Esophagus muscularis mucosa (tissue), 4 donors: Measurements from ENCODE around the gene SLC38A2. TPM values are rescaled to one million over a fixed set of nuclear protein-coding genes. Genes with fewer than 3 reads are reported as not detected.
"Not testable (repeated sequence)": the region's sequence is repeated elsewhere in the genome, so short reads cannot be mapped to it uniquely, and the experiment has no call there.

Experiments
- DNase-seq: peaks from one replicate; pipeline ENCODE4 v3.0.0-alpha.2; 2017; ENCODE audit errors: extremely low spot score
- H3K27ac ChIP-seq, 4 donors: fragments of 200-600 bp; sonication (generic); replicated peaks in 1 of 4; 1 replicate in 3 of 4; 2 replicates in 1 of 4; pipeline ENCODE4 v1.5.1; 2016 to 2019; ENCODE audit warnings: mild to moderate bottlenecking in 1 of 4
- H3K27me3 ChIP-seq, 4 donors: fragments of 200-600 bp; sonication (generic); one replicate each; pipeline versions ENCODE4 v1.5.1 to v1.6.0; 2016 to 2019
- H3K36me3 ChIP-seq, 4 donors: fragments of 200-600 bp; sonication (generic); one replicate each; pipeline ENCODE4 v1.5.1; 2016 to 2019
- H3K4me1 ChIP-seq, 4 donors: fragments of 200-600 bp; sonication (generic); one replicate each; pipeline ENCODE4 v1.5.1; 2016 to 2019
- H3K4me3 ChIP-seq, 4 donors: fragments of 200-600 bp; sonication (generic); 1 replicate in 2 of 4; 2 replicates in 2 of 4; pipeline ENCODE4 v1.5.1; 2016 to 2019; ENCODE audit warnings: mild to moderate bottlenecking in 4 of 4, moderate library complexity in 1 of 4
- H3K9me3 ChIP-seq, 4 donors: fragments of 200-600 bp; sonication (generic); 1 replicate in 3 of 4; 2 replicates in 1 of 4; pipeline ENCODE4 v1.5.1; 2016 to 2019
- EP300 ChIP-seq: sonication (generic); formaldehyde crosslinking; IDR thresholded peaks from one replicate; pipeline ENCODE4 v1.6.1; 2017; ENCODE audit warnings: antibody characterized with exemption
- POLR2A ChIP-seq: fragments of 450-650 bp; IDR thresholded peaks from one replicate; pipeline ENCODE4 v1.6.1; 2017; ENCODE audit warnings: antibody characterized with exemption, moderate library complexity, mild to moderate bottlenecking, low read depth
- POLR2AphosphoS5 ChIP-seq, 2 donors: sonication (generic); formaldehyde crosslinking; IDR thresholded peaks; one replicate each; pipeline ENCODE4 v1.6.1; 2017; ENCODE audit warnings: antibody characterized with exemption in 2 of 2
- WGBS: methylation state at CpG from one replicate; pipeline ENCODE4 v1.1.5; 2018; 5-methylcytosine and 5-hydroxymethylcytosine counted together
- intact Hi-C: fragments of 100-400 bp; cut with DNase I; formaldehyde crosslinking; loops from one replicate; pipeline ENCODE4 v1.15.1; 2023
- total RNA-seq, 4 donors: library from RNA; depleted of rRNA; stranded (reverse); fragments of >200 nt; gene quantifications; one replicate each; pipeline versions ENCODE4 v1.1.0 to v1.2.1, GENCODE V29; 2016
- TF ChIP-seq, protein P1 (sequence below), 3 experiments: fragments of 200-600 bp in 2 of 3; fragments of 450-650 bp in 1 of 3; sonication (generic) in 2 of 3; IDR thresholded peaks; one replicate each; pipeline ENCODE4 v1.5.1; 2017 to 2019; ENCODE audit warnings: antibody characterized with exemption in 3 of 3, mild to moderate bottlenecking in 2 of 3, moderate library complexity in 1 of 3

The SLC38A2 gene
- total RNA-seq, 4 donors from 2014 or later = 177 to 241 (median 225) TPM

- H3K4me1 ChIP-seq = peaks cover 27 to 32% (median 30%) of the 10 kb centered on the region in 4 donors
- TF ChIP-seq POLR2A = no peak
- no peak for TF ChIP-seq EP300
- TF ChIP-seq, protein P1, sequence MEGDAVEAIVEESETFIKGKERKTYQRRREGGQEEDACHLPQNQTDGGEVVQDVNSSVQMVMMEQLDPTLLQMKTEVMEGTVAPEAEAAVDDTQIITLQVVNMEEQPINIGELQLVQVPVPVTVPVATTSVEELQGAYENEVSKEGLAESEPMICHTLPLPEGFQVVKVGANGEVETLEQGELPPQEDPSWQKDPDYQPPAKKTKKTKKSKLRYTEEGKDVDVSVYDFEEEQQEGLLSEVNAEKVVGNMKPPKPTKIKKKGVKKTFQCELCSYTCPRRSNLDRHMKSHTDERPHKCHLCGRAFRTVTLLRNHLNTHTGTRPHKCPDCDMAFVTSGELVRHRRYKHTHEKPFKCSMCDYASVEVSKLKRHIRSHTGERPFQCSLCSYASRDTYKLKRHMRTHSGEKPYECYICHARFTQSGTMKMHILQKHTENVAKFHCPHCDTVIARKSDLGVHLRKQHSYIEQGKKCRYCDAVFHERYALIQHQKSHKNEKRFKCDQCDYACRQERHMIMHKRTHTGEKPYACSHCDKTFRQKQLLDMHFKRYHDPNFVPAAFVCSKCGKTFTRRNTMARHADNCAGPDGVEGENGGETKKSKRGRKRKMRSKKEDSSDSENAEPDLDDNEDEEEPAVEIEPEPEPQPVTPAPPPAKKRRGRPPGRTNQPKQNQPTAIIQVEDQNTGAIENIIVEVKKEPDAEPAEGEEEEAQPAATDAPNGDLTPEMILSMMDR (IDR thresholded peaks at IDR 0.05) = no peak
- TF ChIP-seq POLR2AphosphoS5 (IDR thresholded peaks at IDR 0.05) = no peak
- intact Hi-C loops = no loop called here
- H3K27me3 ChIP-seq = no peaks in the 10 kb centered on the region
- H3K36me3 ChIP-seq = no peaks in the 10 kb centered on the region
- no peak for DNase-seq
- no peaks in the 10 kb centered on the region for H3K9me3 ChIP-seq
- no peak overlapping the region for H3K4me3 ChIP-seq
- 45% methylated on average over 3 of the region's 3 CpGs for WGBS
- H3K27ac ChIP-seq = peak overlapping the region; percentile 1 to 65 (median 52)
Observed at GRCh38 chr12:46402941-46403718, 30.6 kb upstream of the SLC38A2 start.

DNA sequence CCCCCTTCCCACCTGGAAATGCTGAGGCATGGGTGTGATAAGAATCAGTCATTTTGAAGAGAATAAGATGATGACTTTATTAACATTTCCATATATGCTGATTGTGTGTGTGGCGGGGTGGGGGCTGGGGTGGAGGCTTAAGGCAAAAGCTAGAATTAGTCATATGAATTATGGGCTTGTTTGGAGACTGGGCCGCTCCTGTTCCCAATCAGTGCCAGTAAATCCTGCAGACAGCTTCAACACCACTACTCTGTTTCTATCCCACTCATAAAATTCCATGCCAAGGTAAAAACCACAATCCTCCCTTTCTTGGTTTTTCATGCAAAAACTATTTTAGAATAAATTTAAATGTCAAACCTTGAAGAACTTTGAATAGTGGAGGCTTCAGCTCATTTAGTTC is 29.9 kb upstream of the SLC38A2 start:
- Histone ChIP-seq H3K27ac (peak overlapping the region; percentile 1 to 65 (median 52)), H3K27me3 (no peaks in the 10 kb centered on the region), H3K9me3 (no peaks in the 10 kb centered on the region), H3K4me3 (no peak overlapping the region), H3K36me3 (no peaks in the 10 kb centered on the region), H3K4me1 (peaks cover 27 to 31% (median 30%) of the 10 kb centered on the region in 4 donors)
- intact Hi-C loops = no loop called here
- WGBS = 34% methylated on average over 2 of the region's 2 CpGs
- no peak for TF ChIP-seq POLR2AphosphoS5 (IDR thresholded peaks at IDR 0.05)
- DNase-seq = no peak

DNA sequence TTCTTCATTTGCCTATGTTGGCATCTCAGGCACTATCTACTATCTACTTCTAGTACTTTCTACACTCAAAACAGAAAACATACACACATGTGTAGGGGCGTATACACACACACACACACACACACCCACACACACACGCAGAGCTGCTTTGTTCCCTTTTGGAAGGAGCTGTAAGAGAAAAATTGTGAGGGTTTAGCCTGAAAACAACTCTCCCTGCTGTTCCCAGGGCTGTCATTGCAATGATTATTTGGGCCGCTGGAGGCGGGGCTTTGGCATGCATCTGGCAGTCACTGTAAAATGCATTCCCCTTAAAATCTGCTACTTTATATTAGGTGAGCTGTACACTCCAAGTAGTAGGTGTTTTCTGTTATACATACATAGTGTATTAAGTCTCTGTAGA is 29.1 kb upstream of the SLC38A2 start:
- H3K27me3 ChIP-seq = no peaks in the 10 kb centered on the region
- 25% methylated on average over 4 of the region's 4 CpGs for WGBS
- TF ChIP-seq, protein P1 (IDR thresholded peaks at IDR 0.05) = peak in 2 of 3 experiments; percentile 13 to 47
- TF ChIP-seq POLR2AphosphoS5 (IDR thresholded peaks at IDR 0.05) = no peak
- H3K4me1 ChIP-seq = peaks cover 27 to 31% (median 30%) of the 10 kb centered on the region in 4 donors
- H3K27ac ChIP-seq = peak overlapping the region in 3 of 4 donors; percentile 49 to 65 (median 54)
- no peak for DNase-seq
- no peaks in the 10 kb centered on the region for H3K36me3 ChIP-seq
- no peak overlapping the region for H3K4me3 ChIP-seq
- no peaks in the 10 kb centered on the region for H3K9me3 ChIP-seq
- intact Hi-C loops = no loop called here

- intact Hi-C loops = no loop called here
- H3K36me3 ChIP-seq = no peaks in the 10 kb centered on the region
- peaks cover 27 to 31% (median 30%) of the 10 kb centered on the region in 4 donors for H3K4me1 ChIP-seq
- no peak overlapping the region for H3K4me3 ChIP-seq
- H3K9me3 ChIP-seq = no peaks in the 10 kb centered on the region
- no peak for DNase-seq
- no peak overlapping the region for H3K27ac ChIP-seq
- H3K27me3 ChIP-seq = no peaks in the 10 kb centered on the region
- TF ChIP-seq POLR2AphosphoS5 (IDR thresholded peaks at IDR 0.05) (no peak), EP300 (no peak), POLR2A (no peak)
- TF ChIP-seq, protein P1 (IDR thresholded peaks at IDR 0.05) = no peak
- 79% methylated on average over 2 of the region's 2 CpGs for WGBS
Observed at GRCh38 chr12:46400406-46400805, 27.8 kb upstream of the SLC38A2 start.

- 91% methylated on average over 6 of the region's 6 CpGs for WGBS
- H3K4me3 ChIP-seq, H3K27ac ChIP-seq, H3K36me3 ChIP-seq, H3K9me3 ChIP-seq, intact Hi-C loops, H3K27me3 ChIP-seq, DNase-seq: not testable (repeated sequence)
- H3K4me1 ChIP-seq = peaks cover 27 to 31% (median 30%) of the 10 kb centered on the region in 4 donors
Observed at GRCh38 chr12:46399461-46400248, 27.1 kb upstream of the SLC38A2 start.
